ENCODE results near the gene CDCA7. TPM values are rescaled to one million over a fixed set of nuclear protein-coding genes. Genes with fewer than 3 reads are reported as not detected.

CDCA7 gene
- total and polyA plus RNA-seq, 2 donors (not counting 3 experiments of a cell fraction or from before 2014, with no cell fraction given) = 14.9 to 29.7 TPM

DNA sequence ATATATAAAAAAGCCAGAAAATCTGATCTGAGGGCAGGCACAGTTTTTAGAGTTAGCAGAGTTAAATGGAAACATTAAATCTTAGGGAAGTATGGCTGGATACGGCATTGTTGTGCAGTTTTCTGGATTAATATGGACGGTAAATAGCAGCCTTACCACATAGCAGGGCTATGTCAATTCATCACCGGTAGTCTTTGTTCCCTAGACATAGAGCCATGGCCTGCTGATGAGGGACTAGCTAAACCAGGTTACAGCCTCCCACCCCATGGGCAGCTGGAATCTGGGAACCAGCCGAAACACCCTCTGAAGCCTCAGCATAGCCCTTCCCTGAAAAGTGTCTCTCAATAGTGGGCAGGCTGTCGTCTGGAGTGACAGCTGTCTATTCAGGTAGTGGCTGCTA, 32.4 kb downstream of the CDCA7 start:
- dilution Hi-C loops (cut with MboI; ENCODE audit: extremely low pct_ligation_motif_present, low sequenced_read_pairs) (no loop called here), intact Hi-C loops (cut with micrococcal nuclease) (no loop called here)
- no TSS peak for BruUV-seq (replicated peaks)
- FAIRE-seq (no peak), DNase-seq (ENCODE audit: low read depth, low spot score) (no peak)
- H3K79me2 ChIP-seq (ENCODE audit: control insufficient read depth, insufficient read depth, low read length) = no peaks in the 10 kb centered on the region
- H3K27me3 ChIP-seq (ENCODE audit: control insufficient read depth in 2 of 2, insufficient read depth in 2 of 2, low read length in 2 of 2) = no peaks in the 10 kb centered on the region
- H2AFZ ChIP-seq (ENCODE audit: low read depth, low read length) = no peak overlapping the region
- TF ChIP-seq, protein P1, sequence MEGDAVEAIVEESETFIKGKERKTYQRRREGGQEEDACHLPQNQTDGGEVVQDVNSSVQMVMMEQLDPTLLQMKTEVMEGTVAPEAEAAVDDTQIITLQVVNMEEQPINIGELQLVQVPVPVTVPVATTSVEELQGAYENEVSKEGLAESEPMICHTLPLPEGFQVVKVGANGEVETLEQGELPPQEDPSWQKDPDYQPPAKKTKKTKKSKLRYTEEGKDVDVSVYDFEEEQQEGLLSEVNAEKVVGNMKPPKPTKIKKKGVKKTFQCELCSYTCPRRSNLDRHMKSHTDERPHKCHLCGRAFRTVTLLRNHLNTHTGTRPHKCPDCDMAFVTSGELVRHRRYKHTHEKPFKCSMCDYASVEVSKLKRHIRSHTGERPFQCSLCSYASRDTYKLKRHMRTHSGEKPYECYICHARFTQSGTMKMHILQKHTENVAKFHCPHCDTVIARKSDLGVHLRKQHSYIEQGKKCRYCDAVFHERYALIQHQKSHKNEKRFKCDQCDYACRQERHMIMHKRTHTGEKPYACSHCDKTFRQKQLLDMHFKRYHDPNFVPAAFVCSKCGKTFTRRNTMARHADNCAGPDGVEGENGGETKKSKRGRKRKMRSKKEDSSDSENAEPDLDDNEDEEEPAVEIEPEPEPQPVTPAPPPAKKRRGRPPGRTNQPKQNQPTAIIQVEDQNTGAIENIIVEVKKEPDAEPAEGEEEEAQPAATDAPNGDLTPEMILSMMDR (IDR thresholded peaks at IDR 0.05; ENCODE audit: extremely low read depth in 1 of 2, insufficient read depth in 1 of 2, low read depth in 1 of 2, low read length in 2 of 2) = no peak
- TF ChIP-seq GATA2 (IDR thresholded peaks at IDR 0.05; ENCODE audit: insufficient read depth, insufficient read length, low read depth, low read length) = no peak
- TF ChIP-seq MYC (IDR thresholded peaks at IDR 0.05; ENCODE audit: low read depth, low read length) = no peak
- no peak for TF ChIP-seq JUN (IDR thresholded peaks at IDR 0.05; ENCODE audit: borderline replicate concordance, insufficient read depth, insufficient read length, low read depth)
- TF ChIP-seq EZH2 (IDR thresholded peaks at IDR 0.05; ENCODE audit: borderline replicate concordance, low read depth, low read length, severe bottlenecking) = no peak
- no peak for TF ChIP-seq FOS (IDR thresholded peaks at IDR 0.05; ENCODE audit: borderline replicate concordance, insufficient read depth, low read length)
- TF ChIP-seq MAX (IDR thresholded peaks at IDR 0.05; ENCODE audit: insufficient read depth, insufficient read length) = no peak
- TF ChIP-seq POLR2AphosphoS5 (IDR thresholded peaks at IDR 0.05; ENCODE audit: insufficient read depth, low read depth, low read length) = no peak
- TF ChIP-seq POLR2A (IDR thresholded peaks at IDR 0.05; ENCODE audit: low read depth, low read length) = no peak
- no peak overlapping the region for H3K4me2 ChIP-seq (ENCODE audit: insufficient read depth, low read length)
- H3K9me1 ChIP-seq (replicated peaks; ENCODE audit: control insufficient read depth, extremely low read depth, insufficient read depth, low read length) = no peaks in the 10 kb centered on the region
- H4K20me1 ChIP-seq (replicated peaks; ENCODE audit: control insufficient read depth, extremely low read depth, insufficient read depth, low read length) = no peaks in the 10 kb centered on the region
- no peaks in the 10 kb centered on the region for H3K9me3 ChIP-seq (replicated peaks; ENCODE audit: control insufficient read depth, insufficient read depth, low read length)
- no peak overlapping the region for H3K4me3 ChIP-seq (replicated peaks in 1 of 3; ENCODE audit: insufficient read depth in 1 of 3, low read depth in 1 of 3, low read length in 3 of 3)
- H3K36me3 ChIP-seq (ENCODE audit: control insufficient read depth in 2 of 2, extremely low read depth in 1 of 2, insufficient read depth in 2 of 2, low read length in 2 of 2) = no peaks in the 10 kb centered on the region
- ChIA-PET CTCF (no interaction called here), POLR2A (no interaction called here)
- H3K4me1 ChIP-seq (ENCODE audit: control insufficient read depth, extremely low read depth, insufficient read depth, low read length) = no peaks in the 10 kb centered on the region
- H3K9ac ChIP-seq (replicated peaks; ENCODE audit: extremely low read depth, insufficient read depth, low read length) = no peak overlapping the region
- no peak overlapping the region for H3K27ac ChIP-seq (ENCODE audit: insufficient read depth, low read depth, low read length)

Measured in endothelial cell of umbilical vein (primary cell).